Measurements from ENCODE around the gene PKIG. TPM values are rescaled to one million over a fixed set of nuclear protein-coding genes. Genes with fewer than 3 reads are reported as not detected.

PKIG gene
- total RNA-seq, 1 donor from 2014 or later, result 8.4 TPM

DNA sequence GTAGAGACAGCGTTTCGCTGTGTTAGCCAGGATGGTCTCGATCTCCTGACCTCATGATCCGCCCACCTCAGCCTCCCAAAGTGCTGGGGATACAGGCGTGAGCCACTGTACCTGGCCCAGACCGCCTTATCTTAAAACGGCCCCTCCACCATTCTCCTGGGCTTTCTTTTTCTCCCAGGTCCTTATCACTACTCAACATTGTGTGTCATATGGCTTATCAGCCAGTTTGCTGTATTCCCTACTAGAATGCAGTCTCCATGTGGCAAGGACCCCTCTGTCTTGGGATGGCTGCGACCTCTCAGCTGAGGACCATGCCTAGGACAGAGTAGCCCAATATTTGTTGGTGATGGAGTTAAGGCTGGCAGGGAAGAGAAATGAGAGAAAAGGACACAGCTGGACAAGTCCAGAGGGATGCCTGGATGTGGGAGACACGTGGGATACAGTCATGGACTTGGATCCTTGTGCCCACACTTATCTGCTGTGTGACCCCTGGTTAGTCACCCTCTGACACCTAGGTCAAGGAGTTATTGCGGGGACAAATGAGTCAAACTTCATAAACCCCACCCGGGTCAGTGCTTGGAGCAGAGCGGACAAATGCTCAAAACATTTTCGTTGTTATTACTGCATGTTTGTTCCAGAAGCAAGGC lies 45.1 kb downstream of the PKIG start:
- FAIRE-seq, result no peak
- Histone ChIP-seq H3K4me3 (ENCODE audit: low read depth, low read length) (no peak overlapping the region), H3K27me3 (ENCODE audit: control insufficient read depth, insufficient read depth, low read length) (no peaks in the 10 kb centered on the region), H3K36me3 (ENCODE audit: control insufficient read depth, insufficient read depth, low read length) (peaks cover 3% of the 10 kb centered on the region)
- TF ChIP-seq, protein P1, sequence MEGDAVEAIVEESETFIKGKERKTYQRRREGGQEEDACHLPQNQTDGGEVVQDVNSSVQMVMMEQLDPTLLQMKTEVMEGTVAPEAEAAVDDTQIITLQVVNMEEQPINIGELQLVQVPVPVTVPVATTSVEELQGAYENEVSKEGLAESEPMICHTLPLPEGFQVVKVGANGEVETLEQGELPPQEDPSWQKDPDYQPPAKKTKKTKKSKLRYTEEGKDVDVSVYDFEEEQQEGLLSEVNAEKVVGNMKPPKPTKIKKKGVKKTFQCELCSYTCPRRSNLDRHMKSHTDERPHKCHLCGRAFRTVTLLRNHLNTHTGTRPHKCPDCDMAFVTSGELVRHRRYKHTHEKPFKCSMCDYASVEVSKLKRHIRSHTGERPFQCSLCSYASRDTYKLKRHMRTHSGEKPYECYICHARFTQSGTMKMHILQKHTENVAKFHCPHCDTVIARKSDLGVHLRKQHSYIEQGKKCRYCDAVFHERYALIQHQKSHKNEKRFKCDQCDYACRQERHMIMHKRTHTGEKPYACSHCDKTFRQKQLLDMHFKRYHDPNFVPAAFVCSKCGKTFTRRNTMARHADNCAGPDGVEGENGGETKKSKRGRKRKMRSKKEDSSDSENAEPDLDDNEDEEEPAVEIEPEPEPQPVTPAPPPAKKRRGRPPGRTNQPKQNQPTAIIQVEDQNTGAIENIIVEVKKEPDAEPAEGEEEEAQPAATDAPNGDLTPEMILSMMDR (IDR thresholded peaks at IDR 0.05; ENCODE audit: insufficient read depth, low read length, severe bottlenecking), result no peak
- no peak for DNase-seq (ENCODE audit: low read depth)

- no peak for DNase-seq (ENCODE audit: low read depth)
- H3K27me3 ChIP-seq (ENCODE audit: control insufficient read depth, insufficient read depth, low read length), result no peaks in the 10 kb centered on the region
- TF ChIP-seq, protein P1 (IDR thresholded peaks at IDR 0.05; ENCODE audit: insufficient read depth, low read length, severe bottlenecking), result no peak
- peaks cover 2% of the 10 kb centered on the region for H3K36me3 ChIP-seq (ENCODE audit: control insufficient read depth, insufficient read depth, low read length)
- FAIRE-seq, result no peak
- no peak overlapping the region for H3K4me3 ChIP-seq (ENCODE audit: low read depth, low read length)
These were observed 46.6 kb downstream of the PKIG start for GRCh38 chr20:44629017-44629385.

DNA sequence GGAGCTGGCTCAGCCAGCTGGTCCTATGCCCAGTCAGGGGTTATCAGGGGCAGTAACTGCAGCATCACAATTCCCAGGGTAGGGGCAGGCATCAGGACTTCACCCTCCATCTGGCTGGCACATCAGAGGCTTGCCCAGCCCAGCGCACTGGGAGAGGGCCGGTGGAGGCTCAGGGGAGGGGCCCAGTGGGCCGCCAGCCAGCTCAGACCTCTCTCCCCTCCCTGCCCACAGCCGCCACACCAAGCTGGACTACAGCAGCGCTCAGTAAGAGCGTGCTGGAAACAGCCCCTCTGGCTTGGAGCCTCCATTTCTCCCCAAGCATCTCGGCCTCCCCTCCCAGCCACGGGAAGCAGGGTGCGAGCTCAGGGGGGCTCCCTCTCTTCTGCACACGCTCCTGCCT lies 47.2 kb downstream of the PKIG start:
- no peak for FAIRE-seq
- TF ChIP-seq, protein P1 (IDR thresholded peaks at IDR 0.05; ENCODE audit: insufficient read depth, low read length, severe bottlenecking), result no peak
- DNase-seq (ENCODE audit: low read depth), result no peak
- H3K27me3 ChIP-seq (ENCODE audit: control insufficient read depth, insufficient read depth, low read length), result no peaks in the 10 kb centered on the region
- H3K4me3 ChIP-seq (ENCODE audit: low read depth, low read length), result no peak overlapping the region
- H3K36me3 ChIP-seq (ENCODE audit: control insufficient read depth, insufficient read depth, low read length), result peaks cover 2% of the 10 kb centered on the region

GRCh38 chr20:44630297-44630696 lies 47.9 kb downstream of the PKIG start:
- DNase-seq (ENCODE audit: low read depth) (no peak), FAIRE-seq (no peak)
- Histone ChIP-seq H3K27me3 (ENCODE audit: control insufficient read depth, insufficient read depth, low read length) (no peaks in the 10 kb centered on the region), H3K4me3 (ENCODE audit: low read depth, low read length) (no peak overlapping the region), H3K36me3 (ENCODE audit: control insufficient read depth, insufficient read depth, low read length) (peaks cover 2% of the 10 kb centered on the region)
- TF ChIP-seq, protein P1 (IDR thresholded peaks at IDR 0.05; ENCODE audit: insufficient read depth, low read length, severe bottlenecking), result no peak

- TF ChIP-seq, protein P1 (IDR thresholded peaks at IDR 0.05; ENCODE audit: insufficient read depth, low read length, severe bottlenecking), result no peak
- DNase-seq (ENCODE audit: low read depth) (no peak), FAIRE-seq (no peak)
- Histone ChIP-seq H3K27me3 (ENCODE audit: control insufficient read depth, insufficient read depth, low read length) (no peaks in the 10 kb centered on the region), H3K36me3 (ENCODE audit: control insufficient read depth, insufficient read depth, low read length) (no peaks in the 10 kb centered on the region), H3K4me3 (ENCODE audit: low read depth, low read length) (no peak overlapping the region)
These were observed 49.8 kb downstream of the PKIG start for GRCh38 chr20:44632103-44632752.

Data from bronchial epithelial cell (primary cell).